AG08395 (cell line): Measurements from ENCODE around the gene B9D2.

Experiments
- DNase-seq: peaks from one replicate; pipeline ENCODE4 v3.0.0; 2012; ENCODE audit warnings: mixed read lengths, low spot score

The B9D2 gene

GRCh38 chr19:41309180-41310032 lies 54.5 kb downstream of the B9D2 start:
- DNase-seq, result no peak

GRCh38 chr19:41308450-41309179 lies 55.3 kb downstream of the B9D2 start:
- DNase-seq, result peak; percentile 85

GRCh38 chr19:41307954-41308449 lies 55.9 kb downstream of the B9D2 start:
- no peak for DNase-seq

GRCh38 chr19:41307090-41307875 lies 56.7 kb downstream of the B9D2 start:
- DNase-seq, result no peak

GRCh38 chr19:41305927-41306793 lies 57.8 kb downstream of the B9D2 start:
- no peak for DNase-seq

- no peak for DNase-seq
Observed at GRCh38 chr19:41304706-41305483, 59.1 kb downstream of the B9D2 start.
